Ovary (tissue), 3 donors: Measurements from ENCODE around the gene FHL3.

ENCODE experiments used
- CTCF ChIP-seq, 3 donors: fragments of 450-650 bp in 2 of 3; fragments of 200-600 bp in 1 of 3; IDR thresholded peaks; one replicate each; pipeline versions ENCODE4 v1.5.1 to v1.8.0; 2016 to 2022; ENCODE audit warnings: antibody characterized with exemption in 3 of 3, mild to moderate bottlenecking in 1 of 3
- EP300 ChIP-seq: sonication (generic); formaldehyde crosslinking; IDR thresholded peaks from one replicate; pipeline ENCODE4 v1.6.1; 2017; ENCODE audit warnings: antibody characterized with exemption
- POLR2A ChIP-seq: fragments of 450-650 bp; IDR thresholded peaks from one replicate; pipeline ENCODE4 v1.6.1; 2017; ENCODE audit warnings: antibody characterized with exemption, mild to moderate bottlenecking, moderate library complexity
- donor health status: DM: no; HTN: no; CAD: no.

DNA sequence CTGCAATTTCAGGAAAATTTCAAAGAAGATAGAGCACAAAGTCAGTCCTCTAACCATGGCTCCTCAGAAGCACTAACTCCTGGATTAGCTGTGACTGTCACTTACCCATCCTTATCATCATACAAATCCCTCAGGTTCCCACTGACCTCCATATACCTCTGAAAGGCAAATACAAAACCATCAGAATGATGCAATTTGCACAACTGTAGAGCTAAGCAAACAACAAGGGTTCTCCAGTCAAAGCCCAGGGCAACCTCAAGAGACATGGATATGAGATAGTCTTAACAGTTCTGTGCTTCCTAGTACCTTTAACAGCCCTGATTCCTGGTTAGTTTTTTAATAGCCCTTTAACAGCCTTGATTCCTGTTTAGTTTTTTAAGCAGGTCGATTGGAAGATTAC is 17.6 kb downstream of the FHL3 start:
- TF ChIP-seq CTCF (IDR thresholded peaks at IDR 0.05) (no peak), EP300 (no peak), POLR2A (no peak)
